Sigmoid colon (tissue), 7 donors: ENCODE measurements around the gene EP300. TPM values are rescaled to one million over a fixed set of nuclear protein-coding genes. Genes with fewer than 3 reads are reported as not detected.

Experiments used
- DNase-seq: peaks from one replicate; pipeline ENCODE4 v3.0.0-alpha.2; 2019
- H3K27ac ChIP-seq, 4 donors: fragments of 200-600 bp; sonication (generic); one replicate each; pipeline ENCODE4 v1.5.1; 2016 to 2019; ENCODE audit warnings: mild to moderate bottlenecking in 1 of 4
- H3K27me3 ChIP-seq, 3 donors: fragments of 200-600 bp; sonication (generic); one replicate each; pipeline ENCODE4 v1.5.1; 2019; ENCODE audit warnings: mild to moderate bottlenecking in 1 of 3
- H3K36me3 ChIP-seq, 4 donors: fragments of 200-600 bp; sonication (generic); one replicate each; pipeline ENCODE4 v1.5.1; 2016 to 2019
- H3K4me1 ChIP-seq, 4 donors: fragments of 200-600 bp; sonication (generic); one replicate each; pipeline ENCODE4 v1.5.1; 2017 to 2019
- H3K4me3 ChIP-seq, 4 donors: fragments of 200-600 bp; sonication (generic); one replicate each; pipeline ENCODE4 v1.5.1; 2017 to 2019; ENCODE audit warnings: mild to moderate bottlenecking in 2 of 4, moderate library complexity in 1 of 4
- H3K9me3 ChIP-seq, 4 donors: fragments of 200-600 bp in 3 of 4; sonication (generic) in 3 of 4; one replicate each; pipeline versions ENCODE4 v1.5.1 to v1.6.1; 2013 to 2019
- EP300 ChIP-seq, 4 donors: sonication (generic); formaldehyde crosslinking; IDR thresholded peaks; one replicate each; pipeline ENCODE4 v1.6.1; 2017; ENCODE audit warnings: antibody characterized with exemption in 4 of 4
- POLR2A ChIP-seq, 2 donors: fragments of 450-650 bp; IDR thresholded peaks; one replicate each; pipeline ENCODE4 v1.6.1; 2016; ENCODE audit warnings: antibody characterized with exemption in 2 of 2, mild to moderate bottlenecking in 2 of 2, moderate library complexity in 2 of 2
- POLR2AphosphoS5 ChIP-seq, 4 donors: sonication (generic); formaldehyde crosslinking; IDR thresholded peaks; one replicate each; pipeline ENCODE4 v1.6.1; 2017; ENCODE audit warnings: antibody characterized with exemption in 4 of 4
- WGBS, 2 donors: extraction: QIAGEN DNeasy Blood & Tissue Kit; methylation state at CpG; one replicate each; pipeline ENCODE4 v1.1.7; 2013; 5-methylcytosine and 5-hydroxymethylcytosine counted together
- intact Hi-C: fragments of 100-400 bp; cut with DNase I; formaldehyde crosslinking; loops from one replicate; pipeline ENCODE4 v1.15.1; 2023
- polyA plus RNA-seq, 3 donors: library from polyadenylated mRNA; stranded (reverse); fragments of 200-250 nt; gene quantifications; one replicate each; pipeline ENCODE4 v1.2.3, GENCODE V29; 2013
- total RNA-seq, 4 donors: library from RNA; depleted of rRNA; stranded (reverse); fragments of >200 nt; gene quantifications; one replicate each; pipeline ENCODE4 v1.1.0, GENCODE V29; 2016
- TF ChIP-seq, protein P1 (sequence below), 4 experiments: fragments of 450-650 bp in 3 of 4; fragments of 200-600 bp in 1 of 4; IDR thresholded peaks; one replicate each; pipeline ENCODE4 v1.5.1; 2016 to 2019; ENCODE audit warnings: antibody characterized with exemption in 4 of 4, mild to moderate bottlenecking in 3 of 4, moderate library complexity in 2 of 4
- donor health status: healthy with polysubstance abuse.
- donor health status: Bipolar disorder and iron deficiency.
- donor health status: healthy.

Gene EP300
- total and polyA plus RNA-seq, 7 donors = 6.0 to 109 (median 59.6) TPM

GRCh38 chr22:41215409-41215808 lies 123.0 kb downstream of the EP300 start:
- no peak overlapping the region for H3K4me3 ChIP-seq
- no peaks in the 10 kb centered on the region for H3K9me3 ChIP-seq
- peaks cover 0 to 21% (median 18%) of the 10 kb centered on the region in 4 donors for H3K4me1 ChIP-seq
- H3K27ac ChIP-seq = no peak overlapping the region
- 97 to 98% methylated on average over 10 of the region's 10 CpGs for WGBS, 2 donors
- peaks cover under 1 to 57% (median 13%) of the 10 kb centered on the region in 4 donors for H3K36me3 ChIP-seq
- intact Hi-C loops = no loop called here
- H3K27me3 ChIP-seq = no peaks in the 10 kb centered on the region
- TF ChIP-seq POLR2A (IDR thresholded peaks at IDR 0.05) = no peak
- TF ChIP-seq POLR2AphosphoS5 (IDR thresholded peaks at IDR 0.05) = no peak
- no peak for TF ChIP-seq EP300 (IDR thresholded peaks at IDR 0.05)
- DNase-seq = no peak

GRCh38 chr22:41215926-41216325 lies 123.5 kb downstream of the EP300 start:
- H3K4me3 ChIP-seq = no peak overlapping the region
- peaks cover 0 to 21% (median 18%) of the 10 kb centered on the region in 4 donors for H3K4me1 ChIP-seq
- TF ChIP-seq, protein P1, sequence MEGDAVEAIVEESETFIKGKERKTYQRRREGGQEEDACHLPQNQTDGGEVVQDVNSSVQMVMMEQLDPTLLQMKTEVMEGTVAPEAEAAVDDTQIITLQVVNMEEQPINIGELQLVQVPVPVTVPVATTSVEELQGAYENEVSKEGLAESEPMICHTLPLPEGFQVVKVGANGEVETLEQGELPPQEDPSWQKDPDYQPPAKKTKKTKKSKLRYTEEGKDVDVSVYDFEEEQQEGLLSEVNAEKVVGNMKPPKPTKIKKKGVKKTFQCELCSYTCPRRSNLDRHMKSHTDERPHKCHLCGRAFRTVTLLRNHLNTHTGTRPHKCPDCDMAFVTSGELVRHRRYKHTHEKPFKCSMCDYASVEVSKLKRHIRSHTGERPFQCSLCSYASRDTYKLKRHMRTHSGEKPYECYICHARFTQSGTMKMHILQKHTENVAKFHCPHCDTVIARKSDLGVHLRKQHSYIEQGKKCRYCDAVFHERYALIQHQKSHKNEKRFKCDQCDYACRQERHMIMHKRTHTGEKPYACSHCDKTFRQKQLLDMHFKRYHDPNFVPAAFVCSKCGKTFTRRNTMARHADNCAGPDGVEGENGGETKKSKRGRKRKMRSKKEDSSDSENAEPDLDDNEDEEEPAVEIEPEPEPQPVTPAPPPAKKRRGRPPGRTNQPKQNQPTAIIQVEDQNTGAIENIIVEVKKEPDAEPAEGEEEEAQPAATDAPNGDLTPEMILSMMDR (IDR thresholded peaks at IDR 0.05) = no peak
- intact Hi-C loops = no loop called here
- WGBS, 2 donors = 91 to 98% methylated on average over 7 of the region's 7 CpGs
- H3K27ac ChIP-seq = peak overlapping the region in 1 of 4 donors; percentile 83
- H3K36me3 ChIP-seq = peaks cover 5 to 57% (median 16%) of the 10 kb centered on the region in 4 donors
- H3K27me3 ChIP-seq = no peaks in the 10 kb centered on the region
- no peak for DNase-seq
- H3K9me3 ChIP-seq = no peaks in the 10 kb centered on the region

GRCh38 chr22:41216984-41217383 lies 124.6 kb downstream of the EP300 start:
- intact Hi-C loops = no loop called here
- DNase-seq = peak; percentile 77
- WGBS, 2 donors = 84 to 87% methylated on average over 13 of the region's 13 CpGs
- TF ChIP-seq EP300 (IDR thresholded peaks at IDR 0.05) (no peak), POLR2AphosphoS5 (IDR thresholded peaks at IDR 0.05) (peak in 2 of 4 donors; percentile 4 to 15), POLR2A (IDR thresholded peaks at IDR 0.05) (no peak)
- TF ChIP-seq, protein P1 (IDR thresholded peaks at IDR 0.05) = no peak
- peaks cover 0 to 21% (median 18%) of the 10 kb centered on the region in 4 donors for H3K4me1 ChIP-seq
- no peaks in the 10 kb centered on the region for H3K9me3 ChIP-seq
- H3K27me3 ChIP-seq = no peaks in the 10 kb centered on the region
- peaks cover 9 to 60% (median 22%) of the 10 kb centered on the region in 4 donors for H3K36me3 ChIP-seq
- H3K4me3 ChIP-seq = peak overlapping the region in 2 of 4 donors; percentile 2 to 19
- peak overlapping the region; percentile 71 to 83 (median 73) for H3K27ac ChIP-seq

- H3K4me3 ChIP-seq = peak overlapping the region in 2 of 4 donors; percentile 2 to 19
- 40 to 72% methylated on average over 16 of the region's 16 CpGs for WGBS, 2 donors
- peak; percentile 90 for DNase-seq
- H3K27ac ChIP-seq = peak overlapping the region; percentile 71 to 83 (median 73)
- TF ChIP-seq POLR2A (IDR thresholded peaks at IDR 0.05) = no peak
- peak; percentile 35 to 62 (median 48) for TF ChIP-seq POLR2AphosphoS5 (IDR thresholded peaks at IDR 0.05)
- TF ChIP-seq, protein P1 (IDR thresholded peaks at IDR 0.05) = no peak
- TF ChIP-seq EP300 (IDR thresholded peaks at IDR 0.05) = no peak
- H3K4me1 ChIP-seq = peaks cover 0 to 21% (median 18%) of the 10 kb centered on the region in 4 donors
- H3K36me3 ChIP-seq = peaks cover 9 to 64% (median 25%) of the 10 kb centered on the region in 4 donors
- no peaks in the 10 kb centered on the region for H3K9me3 ChIP-seq
- intact Hi-C loops = no loop called here
- no peaks in the 10 kb centered on the region for H3K27me3 ChIP-seq
These were observed 125.3 kb downstream of the EP300 start for GRCh38 chr22:41217553-41218157.

DNA sequence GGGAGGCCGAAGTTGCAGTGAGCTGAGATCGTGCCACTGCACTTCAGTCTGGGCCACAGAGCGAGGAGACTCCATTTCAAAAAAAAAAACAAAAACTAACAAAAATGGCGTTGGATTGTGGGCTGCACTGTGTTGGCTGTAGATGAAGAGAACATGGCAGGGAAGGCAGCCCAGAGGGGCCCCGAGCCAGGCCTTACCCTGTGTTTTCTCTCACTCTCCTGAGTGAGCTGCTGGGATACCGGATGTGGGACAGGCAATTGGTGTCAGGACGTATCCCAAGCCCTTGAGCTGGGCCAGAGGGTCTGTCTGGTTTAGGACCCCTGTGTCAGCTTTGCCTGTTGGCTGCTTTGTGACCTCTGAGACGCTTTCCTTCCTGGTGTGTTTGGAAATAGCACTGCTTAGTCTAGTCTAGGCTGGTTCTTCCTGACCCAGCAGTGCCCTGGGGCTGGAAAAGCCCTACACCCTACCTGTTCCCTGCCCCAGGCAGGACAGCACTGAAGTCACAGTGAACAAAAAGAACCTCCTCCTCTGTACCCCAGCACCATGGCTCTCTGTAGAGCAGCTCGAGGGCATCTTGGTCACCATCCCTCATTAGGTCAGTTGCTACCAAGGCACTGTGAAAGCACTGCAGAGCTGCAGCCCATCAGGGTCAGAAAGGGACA lies 130.6 kb downstream of the EP300 start:
- DNase-seq = no peak
- H3K4me1 ChIP-seq = peaks cover 0 to 5% (median 4%) of the 10 kb centered on the region in 4 donors
- no peaks in the 10 kb centered on the region for H3K9me3 ChIP-seq
- H3K36me3 ChIP-seq = peaks cover 26 to 92% (median 57%) of the 10 kb centered on the region in 4 donors
- WGBS, 2 donors = 94 to 95% methylated on average over 9 of the region's 9 CpGs
- TF ChIP-seq POLR2AphosphoS5 (IDR thresholded peaks at IDR 0.05) = no peak
- no peak for TF ChIP-seq POLR2A (IDR thresholded peaks at IDR 0.05)
- TF ChIP-seq, protein P1 (IDR thresholded peaks at IDR 0.05) = no peak
- no peak for TF ChIP-seq EP300 (IDR thresholded peaks at IDR 0.05)
- no peaks in the 10 kb centered on the region for H3K27me3 ChIP-seq
- H3K27ac ChIP-seq = no peak overlapping the region
- intact Hi-C loops = no loop called here
- no peak overlapping the region for H3K4me3 ChIP-seq
